Activated T-cell treated with anti-CD3 and anti-CD28 coated beads, Interleukin-2, amount 50 U/mL, for 4 hours (primary cell): ENCODE data around the gene SRBD1. TPM values are rescaled to one million over a fixed set of nuclear protein-coding genes. Genes with fewer than 3 reads are reported as not detected.

ENCODE experiments used
- ATAC-seq, 2 donors: fragments of 200-7000 bp; cut with Tn5 transposase; one replicate each; pipeline ENCODE4 v1.10.0; 2021
- DNase-seq: peaks from one replicate; pipeline ENCODE4 v3.0.0-alpha.2; 2020
- H3K27me3 Mint-ChIP-seq: one replicate; pipeline ENCODE4 v1.8.0; 2021; ENCODE audit warnings: low read depth, mixed read lengths
- H3K36me3 Mint-ChIP-seq: one replicate; pipeline ENCODE4 v1.8.0; 2022; ENCODE audit warnings: mixed read lengths; ENCODE audit not compliant: insufficient read depth
- H3K4me1 Mint-ChIP-seq: one replicate; pipeline ENCODE4 v1.8.0; 2021; ENCODE audit warnings: low read depth, mixed read lengths
- H3K4me3 Mint-ChIP-seq: one replicate; pipeline ENCODE4 v1.8.0; 2021; ENCODE audit warnings: mild to moderate bottlenecking, moderate library complexity, mixed read lengths
- H3K9me3 Mint-ChIP-seq: one replicate; pipeline ENCODE4 v1.8.0; 2021; ENCODE audit warnings: mixed read lengths
- total RNA-seq, 3 donors: library from RNA; stranded (reverse); gene quantifications; one replicate each; pipeline ENCODE4 v1.2.1, GENCODE V29; 2021

Gene SRBD1
- total RNA-seq, 3 donors from 2014 or later, result 13.8 to 18.4 (median 15.5) TPM

DNA sequence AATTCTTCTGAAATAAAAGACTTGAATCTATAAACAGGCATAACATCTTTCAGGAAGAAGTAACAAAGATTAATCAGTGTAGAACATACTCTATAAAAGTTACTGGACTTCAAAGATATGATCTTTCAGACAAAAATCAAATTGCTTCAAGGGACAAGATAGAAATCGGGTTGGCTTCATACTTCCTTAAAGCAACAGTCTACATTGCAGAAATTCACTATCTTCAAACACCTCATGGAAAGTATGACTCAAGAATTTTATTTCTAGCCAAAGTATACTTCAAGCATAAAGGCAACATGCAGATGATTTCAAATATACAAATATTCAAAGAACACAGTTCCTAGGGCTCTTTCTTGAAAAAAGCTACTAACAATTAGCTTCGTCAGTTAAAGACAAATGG is 240.7 kb downstream of the SRBD1 start:
- ATAC-seq, result no peak
- Mint-ChIP-seq H3K9me3 (no peaks in the 10 kb centered on the region), H3K36me3 (no peaks in the 10 kb centered on the region), H3K4me1 (no peaks in the 10 kb centered on the region), H3K27me3 (peaks cover 8% of the 10 kb centered on the region), H3K4me3 (no peak overlapping the region)
- no peak for DNase-seq

DNA sequence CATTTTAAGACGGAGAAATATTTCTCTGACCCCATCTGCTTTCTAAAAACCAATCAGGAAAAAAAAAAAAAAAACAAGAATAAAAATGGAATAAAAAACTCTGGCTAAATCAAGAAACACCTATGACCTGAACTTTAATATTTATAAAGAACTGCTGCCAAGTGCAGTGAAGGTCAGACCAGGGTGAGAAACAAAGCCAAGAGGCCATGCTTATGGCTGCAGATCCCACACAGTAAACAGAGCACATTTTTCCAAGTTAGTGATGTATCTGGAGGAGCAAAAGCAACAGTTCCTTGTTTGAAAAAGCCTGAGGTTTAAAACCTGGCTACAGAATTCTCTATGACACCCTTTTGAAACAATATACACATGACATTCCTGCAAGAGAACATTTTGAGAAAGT is 242.3 kb downstream of the SRBD1 start:
- Mint-ChIP-seq H3K27me3 (peaks cover 8% of the 10 kb centered on the region), H3K36me3 (no peaks in the 10 kb centered on the region), H3K4me3 (no peak overlapping the region), H3K4me1 (no peaks in the 10 kb centered on the region), H3K9me3 (no peaks in the 10 kb centered on the region)
- ATAC-seq (no peak), DNase-seq (no peak)

DNA sequence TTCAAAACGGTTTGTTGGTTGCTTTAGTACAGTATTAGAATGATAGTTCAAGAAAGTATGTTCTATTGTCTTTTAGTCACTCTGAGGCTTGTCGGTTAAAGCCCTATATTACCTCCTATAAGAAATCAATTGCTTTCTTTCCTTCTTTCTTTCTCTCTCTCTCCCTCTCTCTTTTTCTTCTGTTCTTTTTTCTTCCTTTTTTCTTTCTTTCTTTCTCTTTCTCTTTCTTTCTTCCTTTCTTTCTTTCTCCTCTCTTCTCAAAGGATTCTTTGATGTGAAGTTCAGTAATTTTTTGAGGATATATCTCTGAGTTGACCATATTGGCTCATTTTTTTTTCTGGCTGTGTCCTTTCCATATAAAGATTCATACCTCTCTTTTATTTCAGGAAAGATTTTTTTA is 249.4 kb downstream of the SRBD1 start:
- no peak overlapping the region for H3K4me3 Mint-ChIP-seq
- ATAC-seq (no peak), DNase-seq (no peak)
- H3K27me3 Mint-ChIP-seq, result peaks cover 3% of the 10 kb centered on the region
- H3K4me1 Mint-ChIP-seq, result no peaks in the 10 kb centered on the region
- no peaks in the 10 kb centered on the region for H3K36me3 Mint-ChIP-seq
- H3K9me3 Mint-ChIP-seq, result no peaks in the 10 kb centered on the region

DNA sequence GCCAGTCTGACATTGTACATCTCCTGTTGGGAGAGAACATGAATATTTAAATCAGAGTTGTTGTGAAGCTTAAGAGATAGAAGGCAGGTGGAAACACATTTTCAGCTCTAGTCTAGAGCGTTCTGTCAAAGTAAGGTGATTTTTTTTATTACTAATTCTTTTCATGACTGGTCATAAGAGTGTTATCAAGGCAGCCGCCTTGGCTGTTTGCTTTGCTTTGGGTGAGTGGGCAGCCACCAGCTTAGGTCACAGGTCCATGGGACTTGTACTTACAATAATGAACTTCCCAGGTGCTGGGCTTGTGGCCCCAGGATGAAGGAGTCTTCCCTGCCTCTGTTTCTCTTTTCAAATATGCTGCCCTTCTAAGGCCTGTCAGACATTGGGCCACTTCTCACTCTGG is 256.3 kb downstream of the SRBD1 start:
- no peak for DNase-seq
- Mint-ChIP-seq H3K4me1 (no peaks in the 10 kb centered on the region), H3K27me3 (peaks cover 3% of the 10 kb centered on the region), H3K9me3 (no peaks in the 10 kb centered on the region), H3K4me3 (no peak overlapping the region), H3K36me3 (no peaks in the 10 kb centered on the region)
- ATAC-seq, result no peak

DNA sequence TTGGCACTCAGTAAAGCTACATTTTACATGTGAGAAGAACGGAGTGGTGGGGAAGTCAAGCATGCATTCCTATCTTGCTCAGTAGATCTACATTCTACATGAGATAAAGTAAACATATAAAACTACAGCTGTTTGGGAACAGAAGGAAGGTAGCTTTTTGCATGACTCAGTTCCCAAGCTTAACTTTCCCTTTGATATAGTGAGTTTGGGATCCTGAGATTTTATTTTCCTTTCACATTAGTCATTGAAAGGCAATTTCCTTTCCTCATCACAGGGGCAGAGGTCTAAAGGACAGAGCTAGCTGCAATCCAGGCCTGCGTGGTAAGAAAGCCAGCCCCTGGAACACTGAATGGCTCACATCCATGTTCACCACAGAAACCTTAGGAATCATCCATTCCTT is 257.2 kb downstream of the SRBD1 start:
- Mint-ChIP-seq H3K4me1 (no peaks in the 10 kb centered on the region), H3K9me3 (no peaks in the 10 kb centered on the region), H3K4me3 (no peak overlapping the region), H3K27me3 (peaks cover 3% of the 10 kb centered on the region), H3K36me3 (no peaks in the 10 kb centered on the region)
- DNase-seq (no peak), ATAC-seq (no peak)

DNA sequence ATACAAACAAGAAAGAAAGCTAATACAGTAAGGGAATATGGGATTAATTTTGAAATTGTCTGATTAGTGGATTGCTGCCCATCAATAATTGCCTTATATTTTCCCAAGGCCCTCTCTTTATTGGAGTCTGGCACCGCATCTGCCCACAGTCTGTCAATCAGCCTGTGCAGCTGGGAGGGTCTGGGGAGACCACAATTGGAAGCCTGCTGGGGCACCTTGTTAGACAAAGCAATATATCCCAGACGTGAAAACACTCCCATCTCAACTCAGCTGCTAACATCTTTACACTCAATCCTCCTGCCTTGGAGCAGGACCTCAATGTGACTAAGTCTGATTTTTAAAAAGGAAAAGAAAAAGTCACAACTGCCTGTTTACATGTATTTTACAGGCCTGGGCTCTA is 258.6 kb downstream of the SRBD1 start:
- no peak for DNase-seq
- peaks cover 3% of the 10 kb centered on the region for H3K27me3 Mint-ChIP-seq
- no peaks in the 10 kb centered on the region for H3K36me3 Mint-ChIP-seq
- ATAC-seq, result no peak
- no peak overlapping the region for H3K4me3 Mint-ChIP-seq
- no peaks in the 10 kb centered on the region for H3K4me1 Mint-ChIP-seq
- no peaks in the 10 kb centered on the region for H3K9me3 Mint-ChIP-seq

GRCh38 chr2:45345331-45346234 is 265.5 kb downstream of the SRBD1 start:
- no peaks in the 10 kb centered on the region for H3K36me3 Mint-ChIP-seq
- no peaks in the 10 kb centered on the region for H3K9me3 Mint-ChIP-seq
- H3K27me3 Mint-ChIP-seq, result peaks cover 4% of the 10 kb centered on the region
- DNase-seq, result no peak
- no peaks in the 10 kb centered on the region for H3K4me1 Mint-ChIP-seq
- ATAC-seq, result no peak
- no peak overlapping the region for H3K4me3 Mint-ChIP-seq

DNA sequence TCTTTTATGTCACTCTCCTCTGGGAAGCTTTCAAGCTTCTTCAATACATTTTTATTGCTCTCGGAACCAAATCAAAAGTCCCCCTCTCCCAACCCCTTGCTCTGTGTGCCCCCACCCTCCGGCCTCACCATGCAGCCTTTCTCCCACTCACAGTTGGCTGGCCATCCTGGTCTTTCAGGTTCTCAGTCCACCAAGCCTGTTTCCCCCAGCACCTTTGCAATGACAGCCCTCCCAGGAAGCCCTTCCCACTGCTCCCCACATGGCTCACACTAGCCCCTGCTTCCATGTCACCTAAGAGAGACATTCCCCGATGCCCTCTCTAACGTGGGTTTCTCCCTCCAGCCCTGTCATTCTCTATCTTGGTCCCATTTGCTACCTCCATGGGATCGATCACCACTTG is 266.6 kb downstream of the SRBD1 start:
- ATAC-seq, result no peak
- H3K9me3 Mint-ChIP-seq, result no peaks in the 10 kb centered on the region
- H3K4me1 Mint-ChIP-seq, result no peaks in the 10 kb centered on the region
- no peak for DNase-seq
- H3K27me3 Mint-ChIP-seq, result peaks cover 4% of the 10 kb centered on the region
- no peaks in the 10 kb centered on the region for H3K36me3 Mint-ChIP-seq
- no peak overlapping the region for H3K4me3 Mint-ChIP-seq

DNA sequence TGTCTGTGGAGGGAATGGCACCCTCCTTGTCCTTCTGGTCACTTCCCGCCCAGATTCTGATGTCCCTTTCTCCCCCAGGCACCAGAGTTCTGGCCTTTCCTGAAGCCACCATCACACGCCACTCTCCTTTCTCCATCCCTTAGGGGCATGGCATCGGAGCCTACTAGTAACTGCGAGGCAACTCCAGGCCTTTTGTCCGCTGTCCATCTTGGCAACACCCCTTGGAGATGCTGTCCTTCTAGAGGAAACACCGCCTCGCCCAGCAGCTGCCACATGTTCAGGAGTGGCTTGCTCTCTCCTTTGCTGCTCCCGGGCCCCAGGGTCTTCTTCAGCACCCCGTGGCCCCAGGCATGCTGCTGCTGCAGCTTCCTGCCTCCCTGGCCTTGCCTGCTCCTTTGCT is 267.0 kb downstream of the SRBD1 start:
- no peak for DNase-seq
- Mint-ChIP-seq H3K9me3 (no peaks in the 10 kb centered on the region), H3K27me3 (peaks cover 4% of the 10 kb centered on the region), H3K4me3 (no peak overlapping the region), H3K4me1 (no peaks in the 10 kb centered on the region), H3K36me3 (no peaks in the 10 kb centered on the region)
- no peak for ATAC-seq

DNA sequence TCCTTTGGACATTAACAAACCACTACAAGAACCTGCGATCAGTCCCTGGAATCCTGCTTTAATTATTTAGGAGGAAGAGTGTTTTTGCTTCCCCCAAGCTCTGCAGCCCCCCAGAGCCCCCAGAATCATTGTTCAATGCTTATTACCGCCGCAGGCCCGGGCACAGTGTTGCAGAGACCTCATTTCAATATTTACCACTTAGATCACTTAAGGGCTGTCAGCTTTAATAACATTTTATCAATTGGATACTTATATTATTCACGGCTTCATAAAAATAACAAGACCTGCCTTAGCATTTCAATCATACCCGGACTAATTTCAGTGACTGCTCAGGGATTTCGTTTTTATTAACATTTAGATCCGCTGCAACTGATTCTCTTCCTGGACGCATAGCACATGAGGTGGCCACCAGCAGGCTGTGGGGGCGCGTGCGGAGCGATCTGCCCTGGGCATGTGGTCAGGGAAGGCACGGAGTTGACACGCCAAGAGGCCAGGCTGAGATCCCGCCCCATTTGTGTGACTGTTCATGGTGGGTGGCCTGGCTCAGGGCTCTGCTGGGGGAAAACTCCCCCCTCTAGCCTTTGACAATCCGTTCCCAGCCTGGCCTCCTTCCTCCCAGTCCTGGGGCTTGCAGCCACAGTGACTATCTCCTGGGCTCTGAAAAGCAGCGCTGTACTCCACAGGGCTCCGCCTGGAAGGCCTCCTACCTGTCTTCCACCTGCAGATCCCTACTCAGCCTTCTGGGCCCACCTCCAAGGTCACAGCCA is 267.6 kb downstream of the SRBD1 start:
- DNase-seq, result no peak
- Mint-ChIP-seq H3K4me1 (no peaks in the 10 kb centered on the region), H3K36me3 (no peaks in the 10 kb centered on the region), H3K27me3 (peaks cover 4% of the 10 kb centered on the region), H3K9me3 (no peaks in the 10 kb centered on the region), H3K4me3 (no peak overlapping the region)
- ATAC-seq, result no peak

DNA sequence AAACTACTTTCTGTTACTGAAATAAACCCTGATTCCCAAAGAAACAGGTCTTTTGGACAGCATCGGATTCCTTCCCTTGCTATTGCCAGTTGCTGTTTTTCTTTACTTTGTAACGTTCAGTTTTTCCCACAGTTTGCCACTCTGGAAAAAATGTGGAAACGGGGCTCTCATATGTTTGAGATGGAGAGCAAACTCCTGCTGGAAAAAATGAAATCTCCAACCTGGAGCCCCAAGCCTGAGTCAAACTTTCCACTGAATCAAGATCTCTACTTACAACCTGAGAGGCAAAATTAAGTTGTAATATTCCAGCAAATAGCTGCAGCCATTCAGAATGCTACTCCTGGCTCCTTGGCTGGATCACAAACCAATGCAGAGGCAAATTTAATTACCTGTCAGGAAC is 270.7 kb downstream of the SRBD1 start:
- no peak for DNase-seq
- H3K4me1 Mint-ChIP-seq, result no peaks in the 10 kb centered on the region
- H3K9me3 Mint-ChIP-seq, result no peaks in the 10 kb centered on the region
- no peaks in the 10 kb centered on the region for H3K36me3 Mint-ChIP-seq
- peaks cover 6% of the 10 kb centered on the region for H3K27me3 Mint-ChIP-seq
- H3K4me3 Mint-ChIP-seq, result no peak overlapping the region
- ATAC-seq, result no peak

GRCh38 chr2:45339253-45339652 is 271.8 kb downstream of the SRBD1 start:
- ATAC-seq, result no peak
- Mint-ChIP-seq H3K4me1 (no peaks in the 10 kb centered on the region), H3K27me3 (peaks cover 2% of the 10 kb centered on the region), H3K36me3 (no peaks in the 10 kb centered on the region), H3K9me3 (no peaks in the 10 kb centered on the region), H3K4me3 (no peak overlapping the region)
- no peak for DNase-seq
